ENCODE results near the gene GMCL2.
"Not testable (repeated sequence)": the region's sequence is repeated elsewhere in the genome, so short reads cannot be mapped to it uniquely, and the experiment has no call there.

Gene GMCL2

GRCh38 chr5:178187014-178187413, at the start of gene GMCL2:
GMCL2 (minus strand) TSS chr5:178187371; CDS start chr5:178187299, 72 bp downstream.
- DNase-seq = no peak

- no peak for DNase-seq
Observed at GRCh38 chr5:178236679-178237078, 49.5 kb upstream of the GMCL2 start.

- DNase-seq = no peak
Observed at GRCh38 chr5:178236126-178236525, 49.0 kb upstream of the GMCL2 start.

GRCh38 chr5:178235588-178235974, 48.4 kb upstream of the GMCL2 start:
- no peak for DNase-seq

GRCh38 chr5:178234750-178235587, 47.8 kb upstream of the GMCL2 start:
- no peak for DNase-seq

- no peak for DNase-seq
Observed at GRCh38 chr5:178234121-178234749, 47.1 kb upstream of the GMCL2 start.

GRCh38 chr5:178232920-178233429, 45.8 kb upstream of the GMCL2 start:
- DNase-seq = no peak

GRCh38 chr5:178232124-178232919, 45.2 kb upstream of the GMCL2 start, which contains the start of gene PHYKPL:
PHYKPL (minus strand) TSS chr5:178232802; CDS start chr5:178232550, 252 bp downstream.
- no peak for DNase-seq

- DNase-seq = no peak
Observed at GRCh38 chr5:178231539-178232123, 44.5 kb upstream of the GMCL2 start.

- DNase-seq = no peak
Observed at GRCh38 chr5:178230879-178231538, 43.8 kb upstream of the GMCL2 start.

GRCh38 chr5:178229861-178230260, 42.7 kb upstream of the GMCL2 start:
- DNase-seq = no peak

- not testable (repeated sequence) for DNase-seq
Observed at GRCh38 chr5:178229111-178229510, 41.9 kb upstream of the GMCL2 start.

- no peak for DNase-seq
Observed at GRCh38 chr5:178228609-178229008, 41.4 kb upstream of the GMCL2 start.

GRCh38 chr5:178227929-178228328, 40.8 kb upstream of the GMCL2 start:
- no peak for DNase-seq

GRCh38 chr5:178227138-178227659, 40.0 kb upstream of the GMCL2 start:
- DNase-seq = no peak

- no peak for DNase-seq
Observed at GRCh38 chr5:178225174-178225573, 38.0 kb upstream of the GMCL2 start.

GRCh38 chr5:178224403-178224802, 37.2 kb upstream of the GMCL2 start:
- no peak for DNase-seq

- no peak for DNase-seq
Observed at GRCh38 chr5:178223828-178224335, 36.7 kb upstream of the GMCL2 start.

- no peak for DNase-seq
Observed at GRCh38 chr5:178223196-178223773, 36.1 kb upstream of the GMCL2 start.

- DNase-seq = no peak
Observed at GRCh38 chr5:178222292-178222691, 35.1 kb upstream of the GMCL2 start.

- no peak for DNase-seq
Observed at GRCh38 chr5:178221853-178222252, 34.7 kb upstream of the GMCL2 start.
